GM11168 (cell line): ENCODE results near the gene PHOSPHO2.

ENCODE experiments used
- in situ Hi-C: fragments of 300-500 bp; cut with MboI; formaldehyde crosslinking; loops from one replicate; pipeline ENCODE4 v1.12.0; 2022; ENCODE audit warnings: low sequenced_read_pairs; ENCODE audit not compliant: unreplicated experiment

PHOSPHO2 gene

GRCh38 chr2:169694113-169694893, at the start of gene PHOSPHO2, which contains the start of gene CFAP210:
TSS of gene PHOSPHO2 (plus strand) at chr2:169694469. CDS start at chr2:169700972, 6,503 bp downstream.
TSS of gene CFAP210 (minus strand) at chr2:169694405. CDS start at chr2:169694327, 78 bp downstream.
- in situ Hi-C loops, result no loop called here

GRCh38 chr2:169647496-169647895, 46.8 kb upstream of the PHOSPHO2 start:
- in situ Hi-C loops, result no loop called here

DNA sequence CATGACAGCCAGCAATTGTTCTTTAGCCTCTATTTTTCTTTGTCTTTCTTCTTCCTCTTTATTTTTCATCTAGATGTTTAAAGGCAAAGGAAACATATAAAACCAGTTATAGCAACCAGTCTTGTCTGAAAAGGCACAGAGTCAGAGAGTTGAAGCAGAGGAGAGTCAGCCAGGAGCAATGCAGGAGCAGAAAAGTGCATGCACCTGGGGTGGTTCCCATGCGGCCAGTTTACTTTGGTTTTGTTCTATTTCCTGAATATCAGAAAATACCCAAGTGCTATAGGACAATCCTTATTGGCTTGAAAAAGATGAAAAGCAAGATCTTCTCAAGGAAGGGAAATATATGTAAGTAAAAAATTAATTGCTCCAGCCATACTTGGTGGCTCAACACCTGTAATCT, 45.0 kb upstream of the PHOSPHO2 start:
- in situ Hi-C loops, result no loop called here

DNA sequence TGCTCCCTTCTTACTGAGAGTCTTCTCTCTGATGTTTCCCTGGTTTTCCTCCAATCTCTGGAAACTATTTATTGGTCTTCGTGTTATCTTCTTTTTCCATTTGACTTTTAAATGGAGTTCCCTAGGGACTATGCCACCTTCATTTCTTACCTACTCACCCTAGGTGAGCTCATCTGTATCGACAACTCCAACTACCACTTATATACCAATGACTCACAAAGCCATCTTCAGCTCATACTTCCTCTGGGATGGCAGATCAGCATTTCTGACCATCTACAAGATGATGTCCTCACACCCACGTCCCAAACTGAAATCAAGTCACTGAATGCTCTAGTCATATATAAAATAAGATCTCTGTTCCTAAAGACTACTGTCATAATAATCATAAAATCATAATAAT, 40.6 kb upstream of the PHOSPHO2 start:
- in situ Hi-C loops, result no loop called here

DNA sequence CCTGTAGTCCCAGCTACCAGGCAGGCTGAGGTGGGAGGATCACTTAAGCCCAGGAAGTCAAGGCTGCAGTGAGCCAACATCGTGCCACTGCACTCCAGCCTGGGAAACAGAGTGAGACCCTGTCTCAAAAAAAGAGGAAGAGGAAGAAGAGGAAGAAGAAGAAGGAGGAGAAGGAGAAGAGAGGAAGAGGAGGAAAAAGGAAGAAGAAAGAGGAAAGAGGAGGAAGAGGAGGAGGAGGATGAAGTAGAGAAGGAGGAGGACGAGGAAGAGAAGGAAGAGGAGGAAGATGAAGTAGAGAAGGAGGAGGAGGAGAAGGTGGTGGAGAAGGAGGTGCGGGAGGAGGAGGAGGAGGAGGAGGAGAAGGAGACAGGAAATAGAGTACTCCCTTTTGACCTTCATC, 38.1 kb upstream of the PHOSPHO2 start:
- in situ Hi-C loops, result no loop called here

DNA sequence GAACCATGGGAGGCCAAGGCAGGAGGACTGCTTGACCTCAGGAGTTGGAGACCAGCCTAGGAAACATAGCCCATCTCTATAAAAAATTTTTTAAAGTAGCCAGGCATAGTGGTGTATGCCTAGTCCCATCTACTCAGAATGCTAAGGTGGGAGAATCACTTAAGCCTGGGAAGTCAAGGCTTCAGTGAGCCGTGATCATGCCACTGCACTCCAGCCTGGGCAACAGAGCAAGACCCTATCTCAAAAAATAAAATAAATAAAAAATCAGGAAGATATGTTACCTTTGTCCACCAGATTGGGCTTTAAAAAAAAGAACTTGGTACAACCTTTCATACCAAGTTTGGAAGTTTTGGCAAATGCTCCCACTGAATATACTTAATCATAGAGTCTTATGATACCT, 35.4 kb upstream of the PHOSPHO2 start:
- in situ Hi-C loops, result no loop called here

GRCh38 chr2:169659320-169659719, 34.9 kb upstream of the PHOSPHO2 start:
- in situ Hi-C loops, result no loop called here

DNA sequence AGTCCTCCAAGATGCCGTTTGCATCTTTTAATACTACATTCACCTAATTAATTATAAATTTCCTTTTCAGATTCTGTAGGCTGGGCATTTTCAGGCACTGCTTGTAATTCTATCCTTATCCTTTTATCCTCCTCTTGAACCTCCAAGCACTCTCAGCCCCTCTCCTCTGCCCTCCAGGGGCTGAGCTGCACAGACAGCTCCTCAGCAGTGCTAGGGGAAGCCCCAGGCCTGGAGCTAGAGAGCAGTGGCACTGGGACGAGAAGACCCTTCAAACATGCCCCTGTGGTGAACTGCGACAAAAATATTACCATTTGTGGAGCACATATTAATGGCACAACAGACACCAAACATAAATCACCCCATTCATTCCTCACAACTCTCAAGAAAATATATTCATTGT, 33.0 kb upstream of the PHOSPHO2 start:
- in situ Hi-C loops, result no loop called here

DNA sequence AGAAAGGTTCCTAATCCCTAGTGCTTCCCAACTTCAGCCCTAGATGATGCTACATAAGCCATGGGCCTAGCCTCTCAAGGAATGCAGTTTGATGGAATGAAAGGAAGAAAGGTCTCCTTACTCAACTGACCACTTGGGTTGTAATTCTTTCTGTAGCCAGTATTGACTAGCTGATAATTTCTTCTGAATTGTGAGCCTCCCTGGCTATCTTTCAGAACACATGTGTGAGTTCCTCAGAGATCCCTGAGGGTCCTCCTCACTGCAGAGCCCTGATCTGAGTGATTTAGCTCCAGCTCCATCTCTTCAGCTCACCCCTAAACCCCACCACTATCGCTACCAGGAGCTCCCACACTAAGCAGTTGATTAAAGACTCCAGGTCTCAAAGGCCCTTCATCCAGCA, 31.5 kb upstream of the PHOSPHO2 start:
- in situ Hi-C loops, result no loop called here

DNA sequence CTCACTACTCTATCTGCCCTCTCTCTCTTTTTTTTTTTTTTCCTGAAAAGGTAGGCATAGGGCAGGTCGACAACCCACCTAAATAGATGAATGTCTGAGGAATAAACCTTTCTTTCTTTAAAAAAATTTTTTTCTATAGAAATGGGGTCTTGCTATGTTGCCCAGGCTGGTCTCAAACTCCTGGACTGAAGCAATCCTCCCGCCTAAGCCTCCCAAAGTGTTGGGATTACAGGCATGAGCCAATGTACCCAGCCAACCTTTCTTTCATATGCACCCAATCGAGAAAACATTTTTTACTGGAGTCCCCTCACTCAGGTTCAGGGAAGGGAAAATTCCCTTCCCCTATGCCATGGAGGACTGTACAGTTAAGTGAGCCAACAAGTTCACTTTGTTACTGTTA, 31.0 kb upstream of the PHOSPHO2 start:
- in situ Hi-C loops, result no loop called here

GRCh38 chr2:169664600-169664977, 29.7 kb upstream of the PHOSPHO2 start:
- in situ Hi-C loops, result no loop called here

GRCh38 chr2:169664978-169665930, 29.0 kb upstream of the PHOSPHO2 start:
- in situ Hi-C loops, result no loop called here

DNA sequence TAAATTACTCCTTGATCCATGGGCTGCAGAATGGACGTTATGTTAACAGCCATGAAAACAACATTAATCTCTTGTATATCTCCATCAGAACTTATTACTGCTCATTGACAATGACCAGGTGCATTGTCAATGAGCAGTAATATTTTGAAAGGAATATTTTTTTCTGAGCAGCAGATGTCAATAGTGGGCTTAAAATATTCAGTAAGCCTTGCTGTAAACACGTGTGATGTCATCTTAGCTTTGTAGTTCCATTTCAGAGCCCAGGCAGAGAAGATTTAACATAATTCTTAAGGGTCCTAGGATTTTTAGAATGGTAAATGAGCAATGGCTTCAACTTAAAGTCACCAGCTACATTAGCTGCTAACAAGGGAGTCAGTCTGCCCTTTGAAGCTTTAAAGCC, 26.7 kb upstream of the PHOSPHO2 start:
- in situ Hi-C loops, result no loop called here

GRCh38 chr2:169670215-169670651, 24.0 kb upstream of the PHOSPHO2 start:
- in situ Hi-C loops, result no loop called here

- in situ Hi-C loops, result no loop called here
Observed at GRCh38 chr2:169670937-169671336, 23.3 kb upstream of the PHOSPHO2 start.

- in situ Hi-C loops, result no loop called here
Observed at GRCh38 chr2:169672406-169672805, 21.9 kb upstream of the PHOSPHO2 start.

GRCh38 chr2:169673106-169673505, 21.2 kb upstream of the PHOSPHO2 start:
- in situ Hi-C loops, result no loop called here

DNA sequence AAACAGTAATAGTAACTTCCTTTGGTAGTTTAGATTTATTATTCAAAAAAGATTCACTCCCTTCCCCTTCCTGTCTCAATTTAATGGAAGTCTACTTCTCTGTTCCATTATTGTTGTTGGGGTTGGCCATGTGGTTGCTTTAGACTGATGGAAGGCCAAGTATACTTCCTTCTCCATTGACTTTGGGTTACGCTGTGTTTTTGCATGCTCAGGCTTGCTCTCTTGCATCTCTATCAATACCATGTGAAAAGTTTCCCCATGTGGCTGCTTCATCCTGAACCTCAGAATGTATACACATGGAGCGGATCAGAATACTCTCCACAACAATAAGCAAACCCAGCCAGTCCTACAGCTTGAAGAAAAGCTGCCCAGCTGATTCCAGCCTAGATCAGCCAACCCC, 20.3 kb upstream of the PHOSPHO2 start:
- in situ Hi-C loops, result no loop called here

- in situ Hi-C loops, result no loop called here
Observed at GRCh38 chr2:169676357-169676756, 17.9 kb upstream of the PHOSPHO2 start.

GRCh38 chr2:169676850-169677249, 17.4 kb upstream of the PHOSPHO2 start:
- in situ Hi-C loops, result no loop called here

GRCh38 chr2:169683054-169683424, 11.2 kb upstream of the PHOSPHO2 start:
- in situ Hi-C loops, result no loop called here
